CD1c-positive myeloid dendritic cell (primary cell): Measurements from ENCODE around the gene ZSCAN21.

Experiments
- DNase-seq: peaks from one replicate; pipeline ENCODE4 v3.0.0-alpha.2; 2016; ENCODE audit errors: extremely low spot score

Gene ZSCAN21

GRCh38 chr7:100027197-100027596, 22.4 kb upstream of the ZSCAN21 start:
- no peak for DNase-seq

- DNase-seq: no peak
Observed at GRCh38 chr7:100029596-100029995, 20.0 kb upstream of the ZSCAN21 start.

- DNase-seq: no peak
Observed at GRCh38 chr7:100033526-100033925, 16.0 kb upstream of the ZSCAN21 start.

DNA sequence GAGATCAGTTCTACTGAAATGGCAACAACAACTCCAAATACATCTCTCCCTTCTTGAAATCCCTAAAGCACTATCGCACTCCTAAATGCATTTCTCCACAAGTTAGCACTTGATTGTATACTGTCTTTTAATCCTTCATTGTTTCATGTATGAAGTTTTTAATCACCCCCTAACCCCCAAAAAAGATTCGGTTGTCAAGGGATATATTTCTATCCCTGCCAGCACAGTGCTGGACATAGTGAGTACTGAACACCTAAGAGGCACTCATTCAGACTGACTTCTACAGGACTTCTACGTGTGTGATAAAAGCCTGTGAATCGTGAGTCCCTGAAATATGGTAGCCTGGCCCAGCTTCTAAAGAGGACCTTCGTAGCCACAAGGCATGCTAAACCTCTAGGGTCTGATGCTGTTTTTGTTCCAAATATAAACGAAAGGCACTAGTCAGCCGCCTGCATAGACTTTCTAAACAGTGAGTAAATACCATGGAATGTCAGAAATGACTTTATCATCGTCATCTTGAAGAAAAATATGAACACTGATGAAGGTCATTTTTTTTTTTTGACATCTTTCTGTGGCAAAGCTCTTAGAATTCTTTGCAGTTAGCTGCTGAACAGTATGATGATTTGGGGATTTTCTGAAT, 14.6 kb upstream of the ZSCAN21 start:
- no peak for DNase-seq

- peak; percentile 19 for DNase-seq
Observed at GRCh38 chr7:100035876-100036275, 13.7 kb upstream of the ZSCAN21 start.

DNA sequence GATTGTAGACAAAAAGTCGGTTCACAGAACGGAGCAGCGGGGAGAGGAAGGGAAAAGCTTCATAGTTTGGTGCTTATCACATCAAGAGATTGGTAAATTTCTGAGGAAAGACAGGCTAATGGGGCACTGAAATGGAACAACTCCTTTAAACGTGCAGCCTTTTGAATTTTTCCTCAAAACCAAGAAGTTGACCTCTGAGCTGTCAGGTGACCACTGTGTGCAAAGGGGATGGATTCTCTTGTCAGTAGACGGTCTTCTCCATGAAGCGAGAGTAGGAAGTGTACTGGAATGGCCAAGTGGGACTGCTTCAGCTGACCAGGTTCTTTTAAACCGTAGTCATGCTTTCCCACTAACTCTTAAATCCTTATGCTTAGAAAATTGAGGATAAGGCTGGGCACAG, 11.2 kb upstream of the ZSCAN21 start:
- DNase-seq: no peak

DNA sequence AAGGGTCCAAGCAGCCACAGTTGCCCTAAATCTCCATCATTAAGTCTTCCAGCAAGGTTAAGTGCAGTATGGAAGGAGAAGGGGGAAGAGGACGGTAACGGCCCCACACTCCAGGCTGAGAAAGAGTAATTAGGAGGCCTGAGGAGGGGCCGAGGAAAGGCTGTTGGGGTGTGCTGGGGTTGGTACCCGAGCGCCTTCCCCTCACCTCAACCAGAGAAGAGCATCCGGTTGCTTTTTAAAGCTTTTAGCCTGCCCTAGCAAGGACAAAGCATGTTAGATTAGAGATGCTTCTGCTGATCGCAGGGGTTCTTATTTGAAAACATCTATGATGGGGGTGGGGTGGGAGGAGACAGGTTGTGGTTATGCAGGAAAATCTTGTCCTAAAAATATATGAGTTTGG, 9.0 kb upstream of the ZSCAN21 start:
- DNase-seq: no peak

GRCh38 chr7:100044718-100045117, 4.9 kb upstream of the ZSCAN21 start:
- DNase-seq: peak; percentile 23

DNA sequence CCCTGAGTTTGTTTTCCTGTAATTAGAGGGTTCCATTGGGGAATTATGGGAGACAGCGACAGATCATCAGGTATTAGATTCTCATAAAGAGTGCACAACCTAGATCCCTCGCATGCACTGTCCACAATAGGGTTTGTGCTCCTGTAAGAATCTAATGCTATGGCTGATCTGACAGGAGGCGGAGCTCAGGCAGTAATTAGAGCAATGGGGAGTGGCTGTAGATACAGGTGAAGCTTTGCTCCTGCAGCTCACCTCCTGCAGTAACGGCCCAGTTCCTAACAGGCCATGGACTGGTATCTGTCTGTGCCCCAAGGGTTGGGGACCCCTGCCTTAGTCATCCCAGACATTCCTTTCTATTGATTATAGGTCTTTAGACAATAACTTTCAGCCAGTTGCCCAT, 894 bp upstream of the ZSCAN21 start:
- no peak for DNase-seq

- DNase-seq: no peak
Observed at GRCh38 chr7:100051611-100052010, 2.0 kb downstream of the ZSCAN21 start.

GRCh38 chr7:100053215-100053614, 3.6 kb downstream of the ZSCAN21 start:
- peak; percentile 52 for DNase-seq

DNA sequence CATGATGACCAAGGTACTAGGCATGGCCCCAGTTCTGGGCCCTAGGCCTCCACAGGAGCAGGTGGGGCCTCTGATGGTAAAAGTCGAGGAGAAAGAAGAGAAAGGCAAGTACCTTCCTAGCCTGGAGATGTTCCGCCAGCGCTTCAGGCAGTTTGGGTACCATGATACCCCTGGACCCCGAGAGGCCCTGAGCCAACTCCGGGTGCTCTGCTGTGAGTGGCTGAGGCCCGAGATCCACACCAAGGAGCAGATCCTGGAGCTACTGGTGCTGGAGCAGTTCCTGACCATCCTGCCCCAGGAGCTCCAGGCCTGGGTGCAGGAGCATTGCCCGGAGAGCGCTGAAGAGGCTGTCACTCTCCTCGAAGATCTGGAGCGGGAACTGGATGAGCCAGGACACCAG, 7.4 kb downstream of the ZSCAN21 start:
- no peak for DNase-seq

DNA sequence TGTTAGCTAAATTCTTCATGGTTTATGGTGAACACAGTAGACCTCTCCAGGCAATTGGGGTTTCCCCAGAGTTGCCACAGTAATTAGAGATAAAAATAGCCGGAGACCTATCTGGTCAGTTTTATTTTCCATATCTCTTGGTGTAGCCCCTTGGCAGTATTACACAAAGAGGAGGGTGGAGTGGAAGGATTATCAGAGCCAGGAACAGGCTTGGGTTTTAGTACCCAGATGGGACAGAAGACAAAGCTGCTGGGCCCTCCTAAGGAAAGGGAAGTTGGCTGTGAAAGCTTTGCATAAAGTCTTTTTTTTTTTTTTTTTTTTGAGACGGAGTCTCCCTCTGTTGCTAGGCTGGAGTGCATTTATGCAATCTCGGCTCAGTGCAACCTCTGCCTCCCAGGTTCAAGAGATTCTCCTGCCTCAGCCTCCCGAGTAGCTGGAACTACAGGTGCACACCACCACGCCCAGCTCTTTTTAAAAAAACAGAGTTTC, 9.7 kb downstream of the ZSCAN21 start:
- no peak for DNase-seq

DNA sequence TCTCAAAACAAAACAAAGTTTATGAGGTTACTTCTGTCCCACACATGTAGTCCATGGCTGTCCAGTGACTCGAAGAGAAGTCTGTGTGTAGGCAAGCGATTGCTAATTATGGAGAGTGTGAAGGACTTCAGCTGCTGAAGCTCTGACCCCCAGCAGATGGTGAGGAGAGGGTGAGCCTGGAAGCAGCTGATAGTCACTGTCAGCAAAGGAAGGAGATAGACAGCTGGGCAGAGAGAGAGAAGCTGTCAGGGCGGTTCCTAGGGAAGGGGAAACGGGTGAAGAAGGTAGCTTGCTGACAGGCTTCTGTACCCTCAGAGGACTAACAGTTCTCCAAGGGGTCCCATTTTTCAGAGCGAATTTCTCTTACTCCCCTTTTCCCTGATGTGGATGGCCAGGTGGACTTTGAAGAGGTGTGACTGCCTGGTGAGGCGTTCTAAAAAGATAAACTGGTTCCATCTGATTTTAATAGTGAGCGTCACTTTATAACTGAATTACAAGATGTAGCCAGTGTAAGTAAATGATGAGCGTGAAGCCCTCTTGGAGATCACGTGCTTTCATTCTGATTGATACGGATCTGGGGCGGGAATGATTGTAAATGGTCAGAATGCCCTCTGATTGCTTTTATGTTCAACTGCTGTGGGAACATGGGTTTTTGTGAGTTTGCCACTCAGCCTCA, 12.1 kb downstream of the ZSCAN21 start:
- no peak for DNase-seq

DNA sequence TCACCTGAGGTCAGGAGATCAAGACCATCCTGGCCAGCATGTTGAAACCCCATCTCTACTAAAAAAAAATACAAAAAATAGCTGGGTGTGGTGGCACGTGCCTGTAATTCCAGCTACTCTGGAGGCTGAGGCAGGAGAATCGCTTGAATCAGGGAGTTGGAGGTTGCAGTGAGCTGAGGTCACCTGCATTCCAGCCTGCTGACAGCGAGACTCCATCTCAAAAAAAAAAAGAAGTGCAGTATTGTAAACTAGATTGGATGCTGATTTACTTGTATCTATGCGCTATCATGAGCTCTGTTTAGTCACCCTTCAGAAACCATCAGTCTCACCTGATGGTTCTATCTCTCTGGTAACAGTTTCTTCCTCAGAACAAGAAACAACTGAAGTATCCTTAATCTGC, 13.8 kb downstream of the ZSCAN21 start:
- no peak for DNase-seq

DNA sequence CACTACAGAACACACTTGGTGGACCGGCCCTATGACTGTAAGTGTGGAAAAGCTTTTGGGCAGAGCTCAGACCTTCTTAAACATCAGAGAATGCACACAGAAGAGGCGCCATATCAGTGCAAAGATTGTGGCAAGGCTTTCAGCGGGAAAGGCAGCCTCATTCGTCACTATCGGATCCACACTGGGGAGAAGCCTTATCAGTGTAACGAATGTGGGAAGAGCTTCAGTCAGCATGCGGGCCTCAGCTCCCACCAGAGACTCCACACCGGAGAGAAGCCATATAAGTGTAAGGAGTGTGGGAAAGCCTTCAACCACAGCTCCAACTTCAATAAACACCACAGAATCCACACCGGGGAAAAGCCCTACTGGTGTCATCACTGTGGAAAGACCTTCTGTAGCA, 14.6 kb downstream of the ZSCAN21 start:
- DNase-seq: no peak

- DNase-seq: no peak
Observed at GRCh38 chr7:100065452-100066186, 16.0 kb downstream of the ZSCAN21 start.

DNA sequence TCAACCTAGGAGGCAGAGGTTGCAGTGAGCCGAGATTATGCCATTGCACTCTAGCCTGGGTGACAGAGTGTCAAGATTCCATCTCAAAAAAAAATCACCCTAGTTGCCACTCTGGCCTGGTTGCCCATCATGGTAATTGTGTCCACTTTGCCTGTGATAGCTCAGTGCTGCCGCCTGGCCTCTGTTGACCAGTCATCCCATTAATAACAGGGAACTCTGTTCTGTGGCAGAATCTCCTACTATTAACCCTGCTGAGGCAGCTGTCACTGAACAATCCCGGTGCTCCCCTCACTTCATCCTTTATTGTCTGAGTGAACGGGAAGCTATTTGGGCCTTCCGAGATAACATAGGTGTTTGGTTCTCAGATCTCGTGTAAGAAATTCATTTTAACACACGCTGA, 17.4 kb downstream of the ZSCAN21 start:
- no peak for DNase-seq

GRCh38 chr7:100069991-100070390, 20.4 kb downstream of the ZSCAN21 start:
- no peak for DNase-seq

GRCh38 chr7:100071018-100071723, 21.6 kb downstream of the ZSCAN21 start:
- no peak for DNase-seq

DNA sequence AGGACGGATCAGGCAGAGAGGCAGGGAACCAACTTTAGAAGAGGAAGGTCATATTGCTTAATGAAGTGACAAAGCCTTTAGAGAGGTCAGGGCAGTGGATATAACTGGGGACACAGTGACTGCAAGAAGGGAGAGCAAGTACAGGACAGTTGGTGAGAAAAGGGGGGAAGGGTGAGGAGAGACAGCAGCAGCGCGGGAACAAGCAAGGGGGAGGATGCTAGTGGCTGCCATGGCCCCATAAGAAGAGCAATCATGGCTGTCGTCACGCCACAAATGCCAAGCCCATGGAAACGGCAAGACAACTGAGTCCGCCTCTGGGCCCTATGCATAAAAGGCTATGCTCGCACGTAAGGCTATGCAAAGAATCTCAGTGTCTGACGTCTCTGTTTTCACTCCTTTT, 22.9 kb downstream of the ZSCAN21 start:
- DNase-seq: no peak

DNA sequence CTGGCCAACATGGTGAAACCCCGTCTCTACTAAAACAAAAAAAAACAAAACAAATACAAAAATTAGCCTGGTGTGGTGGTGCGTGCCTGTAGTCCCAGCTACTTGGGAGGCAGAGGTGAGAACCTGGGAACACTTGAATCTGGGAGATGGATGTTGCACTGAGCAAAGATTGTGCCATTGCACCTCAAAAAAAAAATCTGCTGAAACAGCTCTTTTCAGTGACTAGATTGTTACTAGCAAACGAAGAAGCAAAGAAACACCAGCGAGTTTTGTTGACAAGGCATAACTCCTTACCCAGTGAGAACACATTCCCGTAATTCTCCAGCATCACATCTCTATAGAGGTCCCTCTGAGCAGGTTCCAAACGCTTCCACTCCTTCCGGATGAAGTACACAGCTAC, 25.3 kb downstream of the ZSCAN21 start:
- DNase-seq: no peak
